Activated CD4-positive, alpha-beta T cell treated with anti-CD3 and anti-CD28 coated beads, Interleukin-2, Interleukin-4, amounts not matched to agents 100 ng/mL and 50 ng/mL, durations not matched to agents 16 hours and 8 hours (primary cell): ENCODE measurements around the gene GRK4.
"Not testable (repeated sequence)": the region's sequence is repeated elsewhere in the genome, so short reads cannot be mapped to it uniquely, and the experiment has no call there.

Experiments
- DNase-seq: peaks from one replicate; pipeline ENCODE4 v3.0.0-alpha.2; 2020; ENCODE audit warnings: low spot score

GRK4 gene

GRCh38 chr4:2963175-2963965 is at the start of gene GRK4, which contains the start of gene NOP14:
Gene GRK4 (plus strand): TSS chr4:2963571. CDS start chr4:2964071, 500 bp downstream.
Gene NOP14 (minus strand): TSS chr4:2963406. CDS start chr4:2963319, 87 bp downstream.
- peak; percentile 98 for DNase-seq

- no peak for DNase-seq
These were observed 48.9 kb upstream of the GRK4 start for GRCh38 chr4:2914256-2915126.

GRCh38 chr4:2915789-2916188 is 47.6 kb upstream of the GRK4 start:
- no peak for DNase-seq

GRCh38 chr4:2916696-2917095 is 46.7 kb upstream of the GRK4 start:
- DNase-seq = not testable (repeated sequence)

- not testable (repeated sequence) for DNase-seq
These were observed 45.1 kb upstream of the GRK4 start for GRCh38 chr4:2918300-2918699.

- not testable (repeated sequence) for DNase-seq
These were observed 44.7 kb upstream of the GRK4 start for GRCh38 chr4:2918714-2919113.

GRCh38 chr4:2922453-2923101 is 40.8 kb upstream of the GRK4 start:
- not testable (repeated sequence) for DNase-seq

- no peak for DNase-seq
These were observed 40.2 kb upstream of the GRK4 start for GRCh38 chr4:2923141-2923551.

- DNase-seq = no peak
These were observed 39.6 kb upstream of the GRK4 start for GRCh38 chr4:2923668-2924173.

- no peak for DNase-seq
These were observed 39.1 kb upstream of the GRK4 start for GRCh38 chr4:2924286-2924685.

- no peak for DNase-seq
These were observed 38.5 kb upstream of the GRK4 start for GRCh38 chr4:2924765-2925301.

- no peak for DNase-seq
These were observed 37.9 kb upstream of the GRK4 start for GRCh38 chr4:2925496-2925895.

- no peak for DNase-seq
These were observed 37.2 kb upstream of the GRK4 start for GRCh38 chr4:2925931-2926860.

- DNase-seq = no peak
These were observed 36.2 kb upstream of the GRK4 start for GRCh38 chr4:2927016-2927695.

- DNase-seq = no peak
These were observed 35.7 kb upstream of the GRK4 start for GRCh38 chr4:2927696-2928075.

GRCh38 chr4:2928242-2929176 is 34.9 kb upstream of the GRK4 start:
- DNase-seq = no peak

GRCh38 chr4:2929469-2929868 is 33.9 kb upstream of the GRK4 start:
- no peak for DNase-seq

- no peak for DNase-seq
These were observed 33.1 kb upstream of the GRK4 start for GRCh38 chr4:2930135-2930757.
